ENCODE data around the gene SAMD11.
"Not testable (repeated sequence)": the region's sequence is repeated elsewhere in the genome, so short reads cannot be mapped to it uniquely, and the experiment has no call there.

SAMD11 gene

DNA sequence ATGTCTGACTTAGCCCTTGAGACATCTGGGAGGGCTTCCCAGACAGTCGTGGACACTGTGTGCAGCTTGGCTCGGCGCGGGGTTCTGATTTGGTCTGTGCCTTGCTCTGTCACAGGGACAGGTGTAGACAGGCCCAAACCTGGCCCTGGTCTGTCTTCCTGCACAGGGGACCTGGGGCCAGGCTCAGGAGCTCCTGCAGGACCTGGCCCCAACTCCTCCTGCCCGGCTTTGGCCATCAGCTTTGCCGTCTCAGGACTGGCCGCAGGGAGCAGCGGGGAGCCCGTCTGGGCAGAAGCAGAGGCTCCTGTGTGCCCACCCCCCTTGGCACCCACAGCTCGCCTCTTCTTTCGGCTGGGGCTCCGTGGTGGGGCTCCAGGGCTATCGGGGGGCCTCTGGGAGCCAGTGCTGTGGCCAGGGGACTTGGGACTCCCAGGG, 56.4 kb downstream of the SAMD11 start:
- DNase-seq = no peak

DNA sequence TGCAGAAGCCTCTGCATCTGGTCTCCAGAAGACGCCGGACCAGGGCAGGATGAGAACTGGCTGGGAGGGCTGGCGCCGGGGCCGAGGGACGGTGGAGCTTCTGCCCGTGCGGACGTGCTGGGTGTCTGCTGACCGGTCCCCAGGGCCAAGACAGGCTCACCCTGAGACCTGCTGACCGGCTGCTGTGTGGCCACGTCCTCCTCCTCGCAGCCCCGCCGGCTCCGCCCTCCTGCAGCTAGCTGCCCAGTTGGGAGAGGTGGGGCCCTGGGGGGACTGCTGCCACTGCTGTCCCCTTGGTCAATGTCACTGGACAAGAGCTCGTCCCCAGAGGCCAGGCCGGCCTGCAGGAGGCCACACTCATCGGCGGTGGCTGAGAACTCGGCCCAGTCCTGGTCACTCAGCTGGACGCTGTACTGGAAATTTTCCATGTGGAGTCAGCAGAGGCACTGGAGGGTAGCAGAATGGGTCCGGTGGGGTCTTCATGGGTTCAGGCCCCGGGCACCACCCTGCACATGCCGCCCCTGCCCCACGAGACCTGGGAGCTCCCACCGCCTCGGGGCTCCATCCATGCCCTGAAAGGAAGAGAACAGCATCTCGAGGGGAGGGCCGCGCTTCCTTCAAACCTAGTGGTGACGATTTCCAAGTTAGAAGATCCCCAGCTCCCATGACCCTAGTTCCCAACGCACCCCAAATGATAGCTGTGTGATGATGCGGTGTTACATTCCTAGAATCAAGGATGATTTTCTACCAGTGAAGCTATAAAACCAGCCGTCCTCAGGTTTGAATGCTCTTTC, 57.1 kb downstream of the SAMD11 start:
- DNase-seq = no peak

DNA sequence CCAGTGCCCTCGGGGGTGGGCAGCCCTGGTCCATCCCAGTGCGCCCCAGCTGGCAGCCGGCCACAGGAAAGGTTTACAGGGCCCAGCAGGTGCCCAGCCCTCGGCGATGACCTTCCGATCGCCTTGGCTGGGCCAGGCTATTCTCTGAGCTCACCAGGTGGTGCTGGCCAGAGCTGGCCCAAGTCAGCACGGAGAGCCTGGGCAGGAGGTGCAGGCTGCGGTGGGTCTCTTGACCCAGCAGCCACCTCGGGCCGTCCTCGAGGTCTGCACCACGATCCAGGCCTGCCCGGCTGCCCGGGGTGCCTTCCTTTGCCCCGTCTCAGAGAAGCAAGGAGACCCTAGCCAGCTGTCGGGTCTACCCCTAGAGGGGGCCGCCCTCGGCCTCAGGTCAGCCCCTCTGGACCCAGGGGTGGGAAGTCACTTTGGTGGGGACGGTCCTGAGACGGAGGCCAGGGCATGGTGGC, 57.8 kb downstream of the SAMD11 start:
- no peak for DNase-seq

DNA sequence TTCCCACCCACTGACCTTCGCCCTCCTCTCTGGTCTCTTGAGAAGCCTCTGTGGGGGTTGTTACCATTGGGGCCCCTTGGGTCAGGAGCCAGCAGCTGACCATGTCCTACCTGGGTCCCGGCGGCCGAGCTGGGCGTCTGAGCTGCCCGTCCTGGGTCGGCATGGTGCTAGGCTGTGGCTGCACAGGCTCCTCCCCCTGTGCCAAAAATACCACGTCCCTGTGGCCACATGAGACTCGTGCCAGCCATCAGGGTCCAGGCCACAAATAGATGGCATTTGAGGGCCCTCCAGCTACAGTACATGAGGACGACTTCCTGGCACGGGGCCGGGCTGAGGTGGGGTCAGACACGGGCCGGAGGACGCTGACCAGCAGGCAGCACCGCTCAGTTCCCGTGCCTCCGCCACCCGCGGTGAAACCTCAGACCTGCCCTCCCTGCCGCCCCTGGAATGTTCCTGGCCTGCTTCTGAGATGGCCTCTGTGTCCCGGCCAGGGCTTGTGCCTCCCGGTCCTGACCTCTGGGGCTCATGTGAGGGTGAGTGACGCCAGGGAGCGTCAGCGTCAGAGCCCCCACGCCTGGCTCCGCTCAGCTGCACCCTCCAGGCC, 58.3 kb downstream of the SAMD11 start, which contains the start of gene PERM1:
Gene PERM1, minus strand, starts transcription at position 139 of the 604 bp plus-strand sequence. CDS start 1,064 bp downstream, outside the sequence.
- DNase-seq = no peak

DNA sequence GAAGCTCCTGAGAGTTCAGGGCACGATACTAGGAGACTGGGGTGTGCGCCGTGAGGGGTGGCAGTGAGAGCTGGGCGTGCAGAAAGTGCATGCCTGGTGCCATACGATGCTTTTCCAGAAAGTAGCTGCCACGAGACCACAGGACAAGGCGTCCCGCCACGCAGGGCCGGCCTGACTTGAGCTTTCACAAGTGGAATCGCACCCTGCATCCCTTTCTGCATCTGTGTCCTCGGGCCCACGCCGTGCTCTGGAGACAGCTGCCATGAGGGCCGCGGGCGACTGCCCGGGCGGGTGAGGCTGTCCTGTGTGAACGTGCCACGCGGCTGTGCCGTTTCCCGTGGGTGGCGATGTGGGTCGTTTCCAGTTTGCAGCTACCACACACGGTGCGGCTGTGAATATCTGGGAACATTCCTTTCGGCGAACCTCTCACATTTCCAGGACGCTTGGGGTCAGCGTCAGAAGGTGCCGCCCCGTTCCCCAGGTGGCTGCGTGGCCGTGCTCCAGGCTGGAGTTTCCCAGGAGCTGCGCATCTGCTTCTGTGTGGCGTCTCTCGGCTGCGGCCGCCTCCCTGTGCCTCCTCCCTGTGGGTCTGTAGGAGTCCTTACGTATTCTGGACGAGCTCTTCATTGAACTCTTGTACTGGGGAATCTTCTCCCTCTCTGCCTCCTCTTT, 59.2 kb downstream of the SAMD11 start:
- DNase-seq = no peak

DNA sequence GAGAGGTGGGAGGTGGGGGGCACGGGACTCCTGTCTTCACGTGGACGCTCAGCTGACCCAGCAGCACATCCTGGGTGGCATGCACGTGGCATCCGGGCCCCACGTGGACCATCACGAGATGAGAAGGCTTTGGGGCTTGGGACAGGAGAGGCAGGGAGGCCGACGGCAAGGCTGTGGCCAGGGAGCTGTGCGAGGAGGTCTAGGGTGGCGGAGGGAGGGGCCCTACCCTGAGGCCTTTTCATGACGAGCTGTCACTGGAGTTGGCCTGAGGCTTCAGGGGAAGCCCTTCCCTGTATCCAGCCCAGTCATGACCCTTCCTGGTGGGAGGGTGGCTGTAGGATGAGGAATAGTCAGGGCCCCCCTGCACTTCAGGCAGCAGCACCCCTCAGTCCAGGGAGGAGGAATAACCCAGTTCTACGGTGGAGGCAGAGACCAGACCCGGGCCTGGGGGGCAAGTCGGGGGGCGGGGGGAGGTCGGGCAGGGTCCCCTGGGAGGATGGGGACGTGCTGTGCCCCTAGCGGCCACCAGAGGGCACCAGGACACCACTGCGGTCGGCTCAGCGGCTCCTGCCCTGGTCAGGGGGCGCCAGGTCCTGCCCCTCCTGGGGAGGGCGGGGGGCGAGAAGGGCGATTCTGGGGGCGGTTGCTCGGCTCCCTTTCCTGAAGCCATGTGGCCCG, 60.2 kb downstream of the SAMD11 start:
- DNase-seq = peak; percentile 19

DNA sequence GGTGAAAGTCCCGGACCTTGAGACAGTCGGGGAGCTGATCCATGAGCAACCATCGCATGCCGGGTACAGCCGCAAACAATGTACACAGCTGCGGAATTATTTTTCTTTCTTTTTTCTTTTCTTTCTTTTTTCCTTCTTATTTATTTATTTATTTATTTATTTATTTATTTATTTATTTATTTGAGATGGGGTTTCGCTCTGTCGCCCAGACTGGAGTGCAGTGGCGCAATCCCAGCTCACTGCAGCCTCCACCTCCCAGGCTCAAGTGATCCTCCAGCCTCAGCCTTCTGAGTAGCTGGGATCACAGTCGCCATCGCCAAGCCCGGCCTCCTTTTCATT, 60.7 kb downstream of the SAMD11 start:
- no peak for DNase-seq

DNA sequence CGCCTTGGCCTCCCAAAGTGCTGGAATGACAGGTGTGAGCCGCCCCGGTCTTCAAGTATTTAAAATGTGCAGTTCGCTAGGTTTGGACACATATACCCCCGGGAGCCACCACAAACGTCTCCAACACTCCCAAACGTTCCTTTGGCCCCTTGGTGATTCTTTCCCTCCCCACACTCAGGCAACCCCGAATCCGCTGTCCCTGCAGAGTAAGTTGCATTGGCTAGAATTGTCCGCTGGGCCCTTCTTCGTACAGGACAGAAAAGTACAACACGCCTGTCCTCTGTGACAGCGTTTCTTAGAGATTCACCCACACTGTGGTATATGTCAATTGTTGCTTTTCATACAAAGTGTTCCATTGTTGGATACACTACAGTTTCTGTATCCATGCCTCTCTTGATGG, 61.4 kb downstream of the SAMD11 start:
- DNase-seq = no peak

DNA sequence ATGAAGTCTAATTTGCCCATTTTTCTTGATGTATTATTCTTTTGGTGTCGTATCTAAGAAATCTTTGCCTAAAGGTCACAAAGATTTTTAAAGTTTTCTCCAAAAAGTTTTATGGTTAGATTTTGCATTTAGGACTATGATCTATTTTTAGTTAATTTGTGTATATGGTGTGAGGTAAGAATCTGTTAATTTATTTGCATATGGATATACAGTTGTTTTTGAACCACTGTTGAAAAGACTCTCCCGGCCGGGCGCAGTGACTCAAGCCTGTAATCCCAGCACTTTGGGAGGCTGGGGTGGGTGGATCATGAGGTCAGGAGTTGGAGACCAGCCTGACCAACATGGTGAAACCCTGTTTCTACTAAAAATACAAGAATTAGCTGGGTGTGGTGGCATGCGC, 64.3 kb downstream of the SAMD11 start:
- DNase-seq = not testable (repeated sequence)

DNA sequence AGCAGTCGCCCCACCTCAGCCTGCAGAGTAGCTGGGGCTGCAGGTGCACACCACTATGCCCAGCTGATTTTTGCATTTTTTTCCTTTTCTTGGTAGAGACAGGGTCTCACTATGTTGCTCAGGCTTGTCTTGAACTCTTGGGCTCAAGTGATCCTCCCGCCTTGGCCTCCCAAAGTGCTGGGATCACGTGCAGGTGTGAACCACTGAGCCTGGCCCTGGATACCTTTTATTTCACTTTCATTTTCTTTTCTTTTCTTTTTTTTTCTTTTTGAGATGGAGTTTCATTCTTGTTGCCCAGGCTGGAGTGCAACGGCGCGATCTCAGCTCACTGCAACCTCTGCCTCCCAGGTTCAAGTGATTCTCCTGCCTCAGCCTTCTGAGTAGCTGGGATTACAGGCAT, 67.6 kb downstream of the SAMD11 start:
- not testable (repeated sequence) for DNase-seq

DNA sequence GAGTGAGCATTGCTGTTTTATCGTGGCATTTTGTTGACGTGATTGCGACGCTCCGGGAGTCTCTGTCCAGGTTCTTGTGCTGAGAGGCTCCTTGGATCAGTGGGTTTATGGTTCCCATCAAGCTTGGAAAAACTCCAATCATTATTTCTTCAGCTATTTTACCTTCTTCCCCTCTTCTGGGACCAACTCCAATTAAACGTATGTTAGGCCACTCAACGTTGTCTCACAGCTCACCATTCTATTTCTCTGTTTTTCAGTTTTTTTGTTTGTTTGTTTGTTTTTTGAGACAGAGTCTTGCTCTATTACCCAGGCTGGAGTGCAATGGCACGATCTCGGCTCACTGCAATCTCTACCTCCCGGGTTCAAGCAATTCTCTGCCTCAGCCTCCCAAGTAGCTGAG, 68.2 kb downstream of the SAMD11 start:
- no peak for DNase-seq

DNA sequence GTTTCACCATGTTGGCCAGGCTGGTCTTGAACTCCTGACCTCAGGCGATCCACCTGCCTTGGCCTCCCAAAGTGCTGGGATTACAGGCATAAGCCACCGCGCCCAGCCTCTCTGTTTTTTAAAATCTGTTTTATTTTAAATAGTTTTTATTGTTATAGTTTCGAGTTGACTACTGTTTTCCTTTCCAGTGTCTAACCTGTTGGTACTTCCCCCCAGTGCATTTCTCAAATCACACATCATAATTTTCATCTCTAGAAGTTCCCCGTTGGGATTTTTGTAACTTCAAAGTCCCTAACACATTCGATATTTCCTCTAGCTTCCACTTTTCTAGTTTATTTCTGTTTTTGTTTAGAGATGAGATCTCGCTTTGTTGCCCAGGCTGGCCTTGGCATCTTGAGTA, 68.6 kb downstream of the SAMD11 start:
- DNase-seq = no peak

DNA sequence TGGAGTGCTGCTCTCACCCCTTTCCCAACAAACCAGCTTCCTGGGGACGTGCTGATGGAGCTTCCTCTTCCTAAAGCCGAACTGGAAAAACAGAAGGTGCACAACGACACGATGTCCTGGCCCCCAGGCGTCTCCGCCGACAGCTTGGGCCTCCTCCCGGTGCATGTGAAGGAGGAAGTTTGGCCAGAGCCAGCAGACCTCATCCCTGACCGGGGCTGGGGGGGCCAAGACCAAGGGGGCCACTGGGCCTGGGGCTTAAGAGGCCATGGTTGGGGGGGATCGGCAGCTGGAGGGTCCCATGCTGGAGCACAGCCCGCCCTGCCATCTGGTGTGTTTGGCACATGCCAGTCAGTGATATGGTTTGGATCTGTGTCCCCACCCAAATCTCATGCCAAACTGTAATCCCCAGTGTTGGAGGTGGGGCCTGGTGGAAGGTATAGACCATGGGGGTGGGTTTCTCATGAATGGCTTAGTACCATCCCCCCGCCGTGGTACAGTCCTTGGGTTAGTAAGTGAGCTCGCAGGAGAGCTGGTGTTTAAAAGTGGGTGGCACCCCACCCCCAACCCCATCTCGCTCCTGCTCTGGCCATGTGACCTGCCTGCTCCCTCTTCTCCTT, 69.8 kb downstream of the SAMD11 start:
- no peak for DNase-seq
